ENCODE results near the gene GBGT1.

The GBGT1 gene

GRCh38 chr9:133143639-133144141, 20.0 kb downstream of the GBGT1 start:
- no peak for DNase-seq (ENCODE audit: low spot score)

DNA sequence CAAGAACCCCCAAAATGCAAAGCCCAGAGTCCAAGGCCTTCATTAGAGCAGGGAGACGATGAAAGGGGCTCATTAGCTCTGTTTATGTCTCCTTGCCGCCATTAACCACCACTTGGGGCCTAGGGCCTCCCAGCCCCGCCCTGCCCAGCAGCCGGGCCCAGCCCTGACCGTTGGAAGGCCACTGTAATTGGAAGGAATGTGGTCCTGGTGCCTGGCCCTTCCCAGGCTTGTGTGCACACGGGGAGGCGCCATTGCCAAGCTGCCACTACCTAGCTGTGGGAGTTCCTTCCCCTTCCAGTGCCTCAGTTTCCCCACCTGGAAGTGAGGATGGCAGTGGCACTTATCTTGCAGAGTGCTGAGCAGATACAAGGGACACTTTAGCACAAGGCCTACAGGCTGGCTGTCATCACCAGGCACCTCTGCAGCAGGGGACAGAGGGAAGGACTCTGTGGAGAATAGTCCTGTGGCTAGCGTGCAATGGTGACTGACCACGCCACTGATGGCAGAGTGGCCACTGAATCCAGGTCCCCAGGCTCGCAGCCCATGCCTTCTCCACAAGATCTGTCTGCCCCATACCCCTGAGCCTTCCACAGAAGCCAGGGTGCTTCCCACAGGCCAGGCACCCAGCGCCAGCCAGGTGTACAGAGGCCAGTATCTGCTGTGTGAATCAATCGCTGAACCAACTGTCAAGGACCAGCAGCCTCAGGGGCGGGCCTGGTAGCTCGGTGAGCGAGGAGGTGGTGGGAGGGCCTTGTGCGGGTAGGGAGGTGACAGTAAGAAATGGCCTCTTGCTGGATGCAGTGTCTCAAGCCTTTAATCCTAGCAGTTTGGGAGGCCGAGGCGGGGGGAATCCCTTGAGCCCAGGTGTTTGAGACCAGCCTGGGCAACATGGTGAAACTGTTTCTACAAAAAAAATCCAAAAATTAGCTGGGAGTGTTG, 20.8 kb downstream of the GBGT1 start:
- no peak for DNase-seq (ENCODE audit: low spot score)

- DNase-seq (ENCODE audit: low spot score) = no peak
Measured at GRCh38 chr9:133141833-133142595, 21.7 kb downstream of the GBGT1 start.

- no peak for DNase-seq (ENCODE audit: low spot score)
Measured at GRCh38 chr9:133140606-133141005, 23.1 kb downstream of the GBGT1 start.

- DNase-seq (ENCODE audit: low spot score) = no peak
Measured at GRCh38 chr9:133140174-133140505, 23.6 kb downstream of the GBGT1 start.

DNA sequence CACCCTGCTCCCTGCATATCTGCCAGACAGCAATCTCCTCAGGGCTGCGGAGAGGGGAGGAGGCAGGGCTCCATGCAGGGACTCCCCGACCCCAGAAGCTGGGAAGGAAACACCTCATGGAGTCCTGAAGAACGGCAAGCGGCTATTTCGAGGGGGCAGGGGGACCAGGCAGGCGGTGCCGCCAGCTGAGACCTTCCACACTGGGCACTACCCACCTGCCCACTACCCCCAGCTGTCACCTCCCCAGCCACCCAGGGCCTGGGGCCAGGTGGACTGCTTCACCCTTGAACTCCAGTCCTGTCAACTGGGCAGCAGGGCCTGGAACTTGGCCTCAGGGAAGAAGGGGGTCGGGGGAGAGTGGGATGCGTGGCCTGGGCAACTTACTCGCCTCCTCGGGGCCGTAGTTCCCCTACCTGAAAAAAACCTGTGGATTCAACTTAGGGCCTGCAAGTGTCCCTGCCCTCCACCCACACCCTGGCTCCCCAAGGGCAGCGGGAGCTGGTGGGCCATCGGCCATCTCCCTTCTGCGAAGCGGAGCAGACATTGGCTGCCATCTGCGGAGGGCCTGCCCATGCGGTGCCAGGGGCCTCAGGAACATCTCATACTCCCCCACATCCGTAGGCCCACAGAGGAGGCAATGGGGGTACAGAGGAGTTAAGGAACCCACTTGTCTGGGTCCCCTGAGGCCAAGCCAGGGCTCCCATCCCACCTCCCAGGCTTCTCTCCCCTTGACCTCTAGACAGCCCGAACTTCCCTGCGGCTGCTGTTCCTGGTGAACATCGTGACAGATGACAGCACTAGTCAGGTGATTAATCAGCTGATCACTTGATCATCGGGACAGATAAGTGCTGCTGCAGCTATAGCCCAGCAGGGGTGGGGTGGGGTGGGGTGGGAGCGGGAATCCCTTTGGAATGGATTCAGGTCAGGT, 24.2 kb downstream of the GBGT1 start:
- DNase-seq (ENCODE audit: low spot score) = no peak

GRCh38 chr9:133137451-133138231, 26.1 kb downstream of the GBGT1 start:
- no peak for DNase-seq (ENCODE audit: low spot score)

DNA sequence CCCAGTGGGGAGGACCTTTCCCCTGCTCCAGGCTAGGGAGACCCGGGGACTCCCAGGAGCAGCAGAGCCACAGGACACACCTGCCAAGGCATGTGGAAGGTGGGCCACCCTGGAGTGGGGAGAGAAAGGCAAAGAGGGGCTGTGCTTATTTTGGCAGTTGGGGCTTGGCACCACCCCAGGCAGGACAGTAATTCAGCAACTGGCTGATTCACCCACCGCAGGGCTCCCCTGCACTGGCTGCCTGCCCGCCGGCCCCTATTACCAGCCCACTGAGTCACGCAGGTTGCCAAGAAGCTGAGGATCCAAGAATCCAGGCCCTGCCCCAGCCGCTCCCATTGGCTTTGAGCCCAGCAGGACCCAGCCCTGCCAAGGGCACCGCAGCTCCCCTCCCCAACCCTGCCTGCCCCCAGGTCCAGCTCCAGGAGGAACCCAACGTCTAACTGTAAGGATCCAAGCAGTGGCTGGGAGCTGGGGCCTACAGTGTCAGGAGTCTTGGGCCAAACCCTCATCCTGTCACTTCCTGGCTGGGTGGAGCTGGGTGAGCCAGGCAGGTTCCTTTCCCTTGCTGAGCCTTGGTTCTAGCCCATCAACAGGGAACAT, 28.5 kb downstream of the GBGT1 start:
- peak; percentile 93 for DNase-seq (ENCODE audit: low spot score)

DNA sequence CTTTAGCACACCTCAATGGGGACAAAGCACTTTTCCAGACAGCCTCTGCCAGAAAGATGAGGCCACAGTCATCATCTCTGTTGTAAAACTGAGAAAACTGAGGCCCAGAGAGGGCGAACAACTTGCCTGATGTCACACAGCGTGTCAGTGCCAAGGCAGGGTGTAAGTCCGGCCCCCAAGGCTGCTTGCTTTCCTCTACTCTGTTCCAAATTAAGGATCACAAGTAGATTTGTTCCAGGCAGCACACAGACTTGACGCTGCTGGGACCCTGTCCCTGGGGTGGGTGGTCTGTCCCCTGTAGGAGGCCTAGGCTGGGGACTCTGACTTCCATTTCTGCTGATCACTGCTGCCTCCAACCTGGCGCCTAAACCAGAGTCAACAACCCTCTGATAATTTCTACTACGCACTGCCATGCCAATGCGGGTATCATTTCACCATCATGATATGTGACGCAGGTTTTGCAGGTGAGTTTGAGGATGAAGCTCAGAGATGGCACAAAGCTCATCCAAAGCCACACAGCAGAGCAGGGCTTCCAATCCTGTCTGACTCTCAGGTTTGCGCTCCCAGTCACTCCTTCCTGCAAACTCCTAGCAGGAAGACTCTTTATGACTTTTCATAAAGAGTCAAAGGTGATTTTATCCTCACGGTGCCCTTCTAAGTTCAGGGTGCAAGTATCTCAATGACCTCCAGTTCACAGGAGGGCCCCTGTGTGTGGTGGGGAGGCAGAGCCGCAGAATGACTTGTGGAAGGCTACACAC, 29.1 kb downstream of the GBGT1 start:
- no peak for DNase-seq (ENCODE audit: low spot score)

DNA sequence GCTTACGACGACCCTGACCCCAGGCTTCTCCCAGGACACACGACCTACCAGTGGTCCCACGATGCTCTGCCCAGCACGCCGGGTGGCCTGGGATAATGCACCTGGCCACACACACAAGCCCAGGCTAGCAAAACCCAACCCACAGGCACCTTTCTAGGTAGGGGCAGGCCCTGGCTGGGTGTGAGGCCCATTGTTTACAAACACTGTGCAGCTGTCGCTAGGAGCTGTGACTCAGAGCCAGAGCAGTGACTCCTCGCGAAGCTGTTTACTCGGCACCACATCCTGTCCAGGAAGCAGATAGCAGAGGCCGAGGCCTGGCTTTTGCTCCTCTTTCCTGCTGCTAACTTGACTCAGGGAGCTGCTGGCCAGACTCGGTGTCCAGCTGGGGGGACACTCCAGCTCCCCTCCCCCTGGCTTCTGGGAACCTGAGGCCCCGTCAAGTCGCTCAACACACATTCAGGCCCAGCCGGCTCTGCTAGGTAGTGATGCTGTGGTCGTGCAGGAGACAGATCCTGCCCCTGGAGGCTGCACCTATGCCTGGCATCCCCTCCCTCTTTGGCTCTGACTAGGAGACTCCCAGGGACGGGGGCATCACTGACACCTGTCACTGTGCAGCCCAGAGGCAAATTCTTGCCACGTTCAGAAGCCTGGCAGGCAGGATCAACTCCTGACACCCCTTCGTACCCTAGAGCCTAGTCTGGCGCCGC, 29.9 kb downstream of the GBGT1 start:
- DNase-seq (ENCODE audit: low spot score) = peak; percentile 98

DNA sequence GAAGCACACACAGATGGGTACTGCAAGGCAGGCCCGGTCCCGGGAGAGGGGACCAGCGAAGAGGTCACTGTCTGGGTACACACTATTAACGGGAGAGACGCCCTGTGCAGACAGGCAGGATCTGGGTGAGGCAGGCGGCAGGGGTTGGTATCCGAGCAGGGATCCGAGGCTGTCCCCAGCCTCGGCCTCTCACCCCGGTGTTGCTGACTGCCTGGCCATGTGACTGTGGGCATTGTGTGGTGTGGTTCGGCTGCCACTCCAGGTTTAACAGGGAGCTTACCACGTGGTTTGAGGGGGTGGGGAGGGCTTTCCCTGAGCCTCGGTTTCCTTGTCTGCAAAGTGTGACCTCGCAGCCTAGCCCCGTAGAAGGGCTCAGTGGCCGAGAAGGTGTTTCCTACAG, 31.5 kb downstream of the GBGT1 start:
- no peak for DNase-seq (ENCODE audit: low spot score)

DNA sequence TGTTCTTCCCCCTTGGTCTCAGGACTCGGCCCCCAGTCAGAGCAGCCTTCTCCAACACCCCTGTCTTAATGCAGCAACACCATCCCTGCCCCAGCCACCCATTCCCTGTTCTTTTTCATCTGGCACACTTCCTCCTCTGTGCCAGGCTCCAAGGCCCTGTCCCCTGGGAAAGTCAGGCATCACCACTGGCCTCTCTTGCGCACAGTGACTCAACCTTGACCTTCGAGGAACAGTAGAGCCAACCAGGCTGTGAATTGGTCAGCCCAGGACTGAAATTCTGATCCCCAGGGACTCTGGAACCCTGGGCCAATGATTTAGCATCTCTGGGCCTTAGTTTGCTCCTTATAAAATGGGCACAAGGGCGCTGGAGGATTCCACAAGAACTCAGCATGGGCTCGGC, 32.2 kb downstream of the GBGT1 start:
- DNase-seq (ENCODE audit: low spot score) = no peak

DNA sequence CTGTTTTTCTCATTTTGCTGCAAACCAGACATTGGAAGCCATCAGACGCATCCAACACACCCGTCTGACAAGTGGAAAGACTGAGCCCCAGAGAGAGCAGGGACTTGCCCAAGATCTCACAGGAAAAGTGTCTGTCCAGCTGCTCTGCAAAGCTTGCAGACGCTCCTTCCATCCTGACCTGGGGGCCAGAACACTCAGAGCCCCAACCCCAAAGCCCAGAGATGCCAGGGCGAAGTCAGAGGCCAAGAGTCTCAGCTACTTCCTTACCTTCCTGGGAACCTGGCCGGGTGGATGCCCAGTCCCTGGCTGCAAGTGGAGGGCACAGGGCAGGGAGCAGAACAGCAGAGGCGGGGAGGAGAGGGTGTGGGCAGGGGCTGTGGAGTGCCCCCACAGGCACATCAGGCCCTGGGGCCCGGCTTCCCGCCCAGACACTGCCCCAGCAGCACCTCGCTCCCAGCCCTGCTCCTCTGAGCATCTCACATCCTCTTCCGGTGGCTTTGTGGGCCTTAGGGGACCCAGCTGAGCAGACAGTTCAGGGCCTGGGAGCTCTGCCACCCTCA, 32.9 kb downstream of the GBGT1 start:
- DNase-seq (ENCODE audit: low spot score) = no peak

DNA sequence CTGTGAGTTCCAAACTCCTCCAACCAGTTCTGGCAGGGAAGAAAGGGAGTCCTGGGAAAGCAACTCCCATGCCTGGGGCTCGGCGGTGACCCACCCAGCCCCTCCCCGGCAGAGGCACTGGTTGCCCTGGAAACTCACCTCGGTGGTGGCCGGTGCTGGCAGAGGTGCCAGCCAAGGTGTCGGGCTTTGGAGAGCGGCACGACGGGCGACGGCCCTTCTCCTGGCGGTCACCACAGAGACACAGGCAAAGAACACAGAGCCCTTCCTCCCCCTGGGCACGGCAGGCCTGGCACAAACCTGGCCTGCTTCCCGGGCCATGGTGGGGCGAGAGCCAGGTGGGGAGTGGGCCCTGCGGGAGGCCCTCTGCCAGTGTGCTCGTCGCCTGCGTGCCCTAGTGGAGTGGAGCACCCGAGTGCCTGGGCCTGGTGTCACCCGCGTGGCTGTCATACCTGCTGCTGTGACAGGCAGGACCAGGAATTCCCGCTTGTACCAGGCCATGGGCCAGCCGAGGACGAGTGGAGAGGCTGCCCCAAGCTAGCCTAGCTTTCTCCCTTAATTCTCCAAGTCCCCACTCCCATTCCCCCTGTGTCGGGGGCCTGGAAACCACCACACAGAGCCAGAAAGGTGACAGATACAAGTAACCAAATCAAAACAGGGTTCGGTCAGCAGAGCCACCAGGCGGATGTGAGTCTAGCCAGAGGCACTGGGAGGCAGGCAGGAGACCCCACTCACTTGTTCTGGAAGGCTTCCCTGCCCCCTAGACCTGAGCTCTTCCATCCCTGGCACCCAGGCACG, 34.5 kb downstream of the GBGT1 start:
- DNase-seq (ENCODE audit: low spot score) = no peak

- no peak for DNase-seq (ENCODE audit: low spot score)
Measured at GRCh38 chr9:133128152-133128551, 35.6 kb downstream of the GBGT1 start.

- DNase-seq (ENCODE audit: low spot score) = no peak
Measured at GRCh38 chr9:133127340-133127981, 36.3 kb downstream of the GBGT1 start.

DNA sequence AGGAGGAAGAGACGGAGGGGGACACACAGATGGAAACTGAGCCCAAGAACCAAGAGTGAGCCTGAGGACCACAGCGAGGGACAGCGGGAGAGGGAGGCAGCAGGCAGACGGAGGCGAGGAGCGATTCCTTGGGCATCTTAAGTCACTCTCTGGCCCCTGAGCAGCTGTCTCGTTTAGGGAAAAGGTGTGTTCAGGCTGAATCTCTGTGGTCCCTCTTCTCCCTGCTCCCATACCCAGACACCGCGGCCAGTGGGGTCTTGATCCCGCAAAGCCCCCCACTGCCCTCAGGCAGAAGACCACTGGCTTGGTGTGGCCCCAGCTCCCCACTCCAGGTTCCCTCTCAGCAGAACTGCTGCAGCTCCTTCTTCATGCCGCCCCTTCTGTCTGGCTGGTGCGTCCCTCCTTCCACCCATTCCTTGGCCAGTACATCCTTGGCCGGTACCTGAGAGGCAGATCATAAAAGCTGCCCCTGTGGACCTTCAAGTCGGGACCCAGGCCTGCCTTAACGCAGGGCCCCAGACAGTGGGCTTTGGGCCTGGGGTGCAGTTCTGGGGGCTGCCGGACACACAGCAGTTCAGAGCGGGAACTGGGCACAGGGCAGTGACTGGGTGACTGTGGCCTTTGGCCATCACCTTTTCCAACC, 36.9 kb downstream of the GBGT1 start:
- no peak for DNase-seq (ENCODE audit: low spot score)
